CD4-positive, alpha-beta T cell (primary cell): Measurements from ENCODE around the gene FAM186B. TPM values are rescaled to one million over a fixed set of nuclear protein-coding genes. Genes with fewer than 3 reads are reported as not detected.
A peak's percentile ranks its signal among the peaks of the same experiment; 100 is the strongest.

ENCODE experiments used
- ATAC-seq: fragments of 200-7000 bp; cut with Tn5 transposase; one replicate; pipeline ENCODE4 v1.10.0; 2022; ENCODE audit warnings: mild to moderate bottlenecking; ENCODE audit not compliant: poor library complexity
- CTCF ChIA-PET: fragments of 350-600 bp; sonication (Branson Sonifier 250); formaldehyde crosslinking; loops from one replicate; lab custom pipeline; 2021; ENCODE audit warnings: antibody characterized with exemption, inconsistent platforms; lab: Charles Lee
- POLR2A ChIA-PET: fragments of 350-600 bp; sonication (Branson Sonifier 250); formaldehyde crosslinking; loops from one replicate; lab custom pipeline; 2021; ENCODE audit warnings: antibody characterized with exemption, inconsistent platforms; lab: Charles Lee
- DNase-seq, 14 experiments: peaks; one replicate each; pipeline ENCODE4 v3.0.0-alpha.2; 2013 to 2020; ENCODE audit warnings: mixed read lengths in 2 of 14
- H3K27ac ChIP-seq, 2 donors: one replicate each; pipeline versions ENCODE4 v1.5.1 to v1.7.0; 2013; ENCODE audit warnings: low read length in 2 of 2, low read depth in 1 of 2, mild to moderate bottlenecking in 1 of 2
- H3K27me3 ChIP-seq, 2 experiments: 1 replicate in 1 of 2; 2 replicates in 1 of 2; pipeline versions ENCODE4 v1.6.1 to v1.7.0; 2013; ENCODE audit warnings: low read length in 2 of 2, control low read depth in 1 of 2, mild to moderate bottlenecking in 1 of 2, moderate library complexity in 1 of 2; ENCODE audit not compliant: insufficient read depth in 2 of 2, control insufficient read depth in 1 of 2
- H3K36me3 ChIP-seq: one replicate; pipeline ENCODE4 v1.6.1; 2013; ENCODE audit warnings: low read length, control low read depth; ENCODE audit not compliant: insufficient read depth
- H3K4me1 ChIP-seq: one replicate; pipeline ENCODE4 v1.6.1; 2013; ENCODE audit warnings: low read length, control low read depth; ENCODE audit not compliant: insufficient read depth
- H3K4me3 ChIP-seq: one replicate; pipeline ENCODE4 v1.5.1; 2013; ENCODE audit warnings: mild to moderate bottlenecking, low read length, moderate library complexity
- H3K9me3 ChIP-seq, 2 experiments: 1 replicate in 1 of 2; 2 replicates in 1 of 2; pipeline versions ENCODE4 v1.6.1 to v1.7.0; 2013; ENCODE audit warnings: low read length in 2 of 2, mild to moderate bottlenecking in 2 of 2, control low read depth in 1 of 2, moderate library complexity in 1 of 2; ENCODE audit not compliant: control insufficient read depth in 1 of 2, insufficient read depth in 1 of 2
- H3K27ac Mint-ChIP-seq: one replicate; pipeline ENCODE4 v1.8.0; 2020; ENCODE audit warnings: mixed read lengths
- H3K27me3 Mint-ChIP-seq: one replicate; pipeline ENCODE4 v1.8.0; 2021; ENCODE audit warnings: mixed read lengths
- H3K36me3 Mint-ChIP-seq: one replicate; pipeline ENCODE4 v1.8.0; 2021; ENCODE audit warnings: low read depth, mixed read lengths
- H3K4me1 Mint-ChIP-seq: one replicate; pipeline ENCODE4 v1.8.0; 2021; ENCODE audit warnings: low read depth, mixed read lengths
- H3K4me3 Mint-ChIP-seq: one replicate; pipeline ENCODE4 v1.8.0; 2020; ENCODE audit warnings: mild to moderate bottlenecking, mixed read lengths
- H3K9me3 Mint-ChIP-seq: one replicate; pipeline ENCODE4 v1.8.0; 2020; ENCODE audit warnings: mixed read lengths
- intact Hi-C, 2 experiments: fragments of 100-400 bp; cut with DNase I in 1 of 2; cut with micrococcal nuclease in 1 of 2; formaldehyde crosslinking; loops; one replicate each; pipeline versions ENCODE4 v1.15.1 to v1.9.0; 2023 to 2025; cut with DNase I, micrococcal nuclease
- total RNA-seq, 174 experiments: library from RNA in 2 of 174; stranded (reverse) in 2 of 174; gene quantifications; one replicate each; pipeline ENCODE4 v1.2.3 and lab custom pipeline; 2021 to 2026
- TF ChIP-seq, protein P1 (sequence below): fragments of 200-600 bp; IDR thresholded peaks from one replicate; pipeline ENCODE4 v1.8.0; 2022; ENCODE audit warnings: antibody characterized with exemption, mild to moderate bottlenecking

FAM186B gene
- total RNA-seq, 2 experiments from 2014 or later, result 0.64 to 0.74 TPM

DNA sequence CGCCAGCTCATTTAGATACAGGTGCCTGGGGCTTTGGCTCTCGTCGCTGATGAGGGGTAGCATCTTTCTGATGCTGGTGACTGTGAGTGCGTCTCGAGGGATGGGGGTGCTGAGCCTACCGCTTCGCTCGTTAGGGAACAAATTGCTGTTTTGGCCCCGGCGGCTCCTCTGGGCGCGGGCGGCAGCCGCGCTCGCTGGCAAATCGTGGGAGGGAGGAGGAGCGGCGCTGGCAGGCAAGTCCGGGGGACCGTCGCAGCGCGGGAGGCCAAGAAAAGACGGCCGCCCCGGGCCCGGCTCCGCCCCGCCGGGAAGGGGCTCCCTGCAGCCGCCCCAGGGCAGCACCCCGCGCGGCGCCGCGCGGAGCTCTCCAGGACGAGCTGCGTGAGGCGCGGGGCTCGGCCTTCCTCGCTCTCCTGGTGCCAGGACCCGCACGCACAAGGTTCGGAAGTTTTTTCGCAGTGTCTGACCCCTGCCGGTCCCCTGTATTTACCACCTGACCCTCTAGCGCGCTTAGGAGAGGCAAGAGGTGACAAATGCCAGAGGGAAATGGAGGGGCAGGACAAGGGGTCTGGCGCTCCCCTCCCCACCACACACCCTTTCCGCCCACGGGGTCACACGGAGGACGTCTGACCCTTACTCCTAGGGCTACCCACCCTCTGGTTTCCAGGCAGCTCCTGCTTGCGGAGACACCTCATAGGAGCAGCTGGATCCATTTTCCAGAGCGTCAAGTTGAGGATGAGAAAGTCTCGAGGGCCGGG is 67.5 kb downstream of the FAM186B start:
- no peaks in the 10 kb centered on the region for H3K36me3 Mint-ChIP-seq
- Histone ChIP-seq H3K36me3 (no peaks in the 10 kb centered on the region), H3K4me1 (peaks cover 32% of the 10 kb centered on the region), H3K4me3 (peak overlapping the region; percentile 57), H3K9me3 (no peaks in the 10 kb centered on the region), H3K27ac (no peak overlapping the region), H3K27me3 (peaks cover 0 to 7% of the 10 kb centered on the region in 2 experiments)
- peaks cover 28% of the 10 kb centered on the region for H3K4me1 Mint-ChIP-seq
- ChIA-PET CTCF (interaction anchor here (1.0 to 1.6 kb wide), 3 partner anchors 16 to 179 kb away, joined by 3 to 6 read pairs (median 3); partner anchors contain the start of gene PRPF40B), POLR2A (interaction anchor here (0.7 to 1.7 kb wide), 4 partner anchors 29 to 350 kb away, joined by 4 to 8 read pairs (median 6); partner anchors contain the start of genes MCRS1 and SPATS2)
- intact Hi-C loops, result no loop called here
- H3K27ac Mint-ChIP-seq, result no peak overlapping the region
- H3K27me3 Mint-ChIP-seq, result peaks cover 5% of the 10 kb centered on the region
- peak overlapping the region; percentile 89 for H3K4me3 Mint-ChIP-seq
- TF ChIP-seq, protein P1, sequence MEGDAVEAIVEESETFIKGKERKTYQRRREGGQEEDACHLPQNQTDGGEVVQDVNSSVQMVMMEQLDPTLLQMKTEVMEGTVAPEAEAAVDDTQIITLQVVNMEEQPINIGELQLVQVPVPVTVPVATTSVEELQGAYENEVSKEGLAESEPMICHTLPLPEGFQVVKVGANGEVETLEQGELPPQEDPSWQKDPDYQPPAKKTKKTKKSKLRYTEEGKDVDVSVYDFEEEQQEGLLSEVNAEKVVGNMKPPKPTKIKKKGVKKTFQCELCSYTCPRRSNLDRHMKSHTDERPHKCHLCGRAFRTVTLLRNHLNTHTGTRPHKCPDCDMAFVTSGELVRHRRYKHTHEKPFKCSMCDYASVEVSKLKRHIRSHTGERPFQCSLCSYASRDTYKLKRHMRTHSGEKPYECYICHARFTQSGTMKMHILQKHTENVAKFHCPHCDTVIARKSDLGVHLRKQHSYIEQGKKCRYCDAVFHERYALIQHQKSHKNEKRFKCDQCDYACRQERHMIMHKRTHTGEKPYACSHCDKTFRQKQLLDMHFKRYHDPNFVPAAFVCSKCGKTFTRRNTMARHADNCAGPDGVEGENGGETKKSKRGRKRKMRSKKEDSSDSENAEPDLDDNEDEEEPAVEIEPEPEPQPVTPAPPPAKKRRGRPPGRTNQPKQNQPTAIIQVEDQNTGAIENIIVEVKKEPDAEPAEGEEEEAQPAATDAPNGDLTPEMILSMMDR, result no peak
- H3K9me3 Mint-ChIP-seq, result no peaks in the 10 kb centered on the region
- peak; percentile 9 for ATAC-seq
- DNase-seq, result peak in 6 of 14 experiments; percentile 15 to 65 (median 34)

Other genes with a start within 250 kb of the FAM186B start
- gene SPATS2, start 238.2 kb downstream of the FAM186B start, total RNA-seq, result 1 to 10 TPM; 6.1 to 6.4 TPM
- gene KCNH3, start 66.6 kb downstream of the FAM186B start, total RNA-seq, result 1 to 10 TPM; 2.4 to 3.4 TPM
- gene MCRS1, start 37.5 kb downstream of the FAM186B start, total RNA-seq, result 10 to 100 TPM; 49.0 to 56.4 TPM
- 1 to 10 TPM; 4.7 to 6.5 TPM for gene PRPF40B, start 17.9 kb upstream of the FAM186B start, total RNA-seq
- gene FMNL3, start 101.8 kb upstream of the FAM186B start, total RNA-seq, result 10 to 100 TPM; 33.3 to 34.8 TPM
- gene TMBIM6, start 135.9 kb upstream of the FAM186B start, total RNA-seq, result 100 to 1,000 TPM; 274 to 279 TPM
- gene NCKAP5L, start 222.8 kb upstream of the FAM186B start, total RNA-seq, result 1 to 10 TPM; 9.2 to 9.8 TPM
- gene BCDIN3D, start 237.5 kb upstream of the FAM186B start, total RNA-seq, result 1 to 10 TPM; 2.8 to 3.9 TPM